Caco-2 (cell line): ENCODE data around the gene CGNL1. TPM values are rescaled to one million over a fixed set of nuclear protein-coding genes. Genes with fewer than 3 reads are reported as not detected.

Experiments used
- BruUV-seq: library from RNA; stranded (reverse); fragments of 400-500 nt; replicated peaks from 2 replicates; lab custom pipeline; 2021; lab: Mats Ljungman, UMichigan
- CTCF ChIA-PET: fragments of 300-600 bp; sonication (Branson Sonifier 250); formaldehyde crosslinking; loops from one replicate; lab custom pipeline; 2022; ENCODE audit warnings: antibody characterized with exemption; lab: Charles Lee
- POLR2A ChIA-PET: fragments of 300-600 bp; sonication (Branson Sonifier 250); formaldehyde crosslinking; loops from one replicate; lab custom pipeline; 2022; ENCODE audit warnings: antibody characterized with exemption; lab: Charles Lee
- DNase-seq, 2 experiments: peaks; one replicate each; pipeline versions ENCODE4 v3.0.0 to v3.0.0-alpha.2; 2020 to 2022
- H3K27me3 ChIP-seq: replicated peaks from 2 replicates; pipeline ENCODE4 v1.6.0; 2011; ENCODE audit warnings: low read length; ENCODE audit not compliant: control insufficient read depth, insufficient read depth
- H3K36me3 ChIP-seq: 2 replicates; pipeline ENCODE4 v1.5.1; 2011; ENCODE audit warnings: low read length; ENCODE audit not compliant: control insufficient read depth, insufficient read depth
- H3K4me1 ChIP-seq: fragments of 250-450 bp; sonication (Bioruptor Pico); 2 replicates; pipeline ENCODE4 v1.5.1; 2020; ENCODE audit warnings: mild to moderate bottlenecking
- H3K4me3 ChIP-seq: 2 replicates; pipeline ENCODE4 v1.5.1; 2011; ENCODE audit warnings: low read depth, mild to moderate bottlenecking, control low read depth, low read length
- H3K9me3 ChIP-seq: fragments of 250-450 bp; sonication (Bioruptor Pico); 2 replicates; pipeline ENCODE4 v1.5.1; 2020; ENCODE audit warnings: mild to moderate bottlenecking, moderate library complexity
- H3K27ac Mint-ChIP-seq: one replicate; pipeline ENCODE4 v1.8.0; 2022; ENCODE audit warnings: mixed read lengths; ENCODE audit not compliant: unreplicated experiment
- H3K27me3 Mint-ChIP-seq: one replicate; pipeline ENCODE4 v1.8.0; 2022; ENCODE audit warnings: mixed read lengths; ENCODE audit not compliant: insufficient read depth, unreplicated experiment
- H3K36me3 Mint-ChIP-seq: one replicate; pipeline ENCODE4 v1.8.0; 2022; ENCODE audit warnings: mild to moderate bottlenecking, mixed read lengths; ENCODE audit not compliant: insufficient read depth, unreplicated experiment
- H3K4me1 Mint-ChIP-seq: one replicate; pipeline ENCODE4 v1.8.0; 2022; ENCODE audit warnings: low read depth, mixed read lengths; ENCODE audit not compliant: unreplicated experiment
- H3K4me3 Mint-ChIP-seq: one replicate; pipeline ENCODE4 v1.8.0; 2022; ENCODE audit warnings: mild to moderate bottlenecking, moderate library complexity, mixed read lengths; ENCODE audit not compliant: unreplicated experiment
- H3K9me3 Mint-ChIP-seq: one replicate; pipeline ENCODE4 v1.8.0; 2022; ENCODE audit warnings: mixed read lengths; ENCODE audit not compliant: unreplicated experiment
- CTCF ChIP-seq, 2 experiments: fragments of 200-600 bp in 1 of 2; IDR thresholded peaks; 1 replicate in 1 of 2; 2 replicates in 1 of 2; pipeline versions ENCODE4 v1.5.1 to v1.8.0; 2011 to 2022; ENCODE audit warnings: antibody characterized with exemption in 1 of 2, control low read depth in 1 of 2, inconsistent platforms in 1 of 2, low read depth in 1 of 2, low read length in 1 of 2, mild to moderate bottlenecking in 1 of 2, moderate library complexity in 1 of 2; ENCODE audit not compliant: insufficient read depth in 1 of 2, severe bottlenecking in 1 of 2, unreplicated experiment in 1 of 2
- intact Hi-C: fragments of 100-400 bp; cut with micrococcal nuclease; formaldehyde crosslinking; loops from one replicate; pipeline ENCODE4 v1.10.0; 2022; ENCODE audit not compliant: unreplicated experiment
- total RNA-seq: library from RNA; stranded (reverse); gene quantifications from 2 replicates; pipeline ENCODE4 v1.2.3, GENCODE V29; 2022

Gene CGNL1
- total RNA-seq, 1 experiment from 2014 or later = 8.3 TPM

DNA sequence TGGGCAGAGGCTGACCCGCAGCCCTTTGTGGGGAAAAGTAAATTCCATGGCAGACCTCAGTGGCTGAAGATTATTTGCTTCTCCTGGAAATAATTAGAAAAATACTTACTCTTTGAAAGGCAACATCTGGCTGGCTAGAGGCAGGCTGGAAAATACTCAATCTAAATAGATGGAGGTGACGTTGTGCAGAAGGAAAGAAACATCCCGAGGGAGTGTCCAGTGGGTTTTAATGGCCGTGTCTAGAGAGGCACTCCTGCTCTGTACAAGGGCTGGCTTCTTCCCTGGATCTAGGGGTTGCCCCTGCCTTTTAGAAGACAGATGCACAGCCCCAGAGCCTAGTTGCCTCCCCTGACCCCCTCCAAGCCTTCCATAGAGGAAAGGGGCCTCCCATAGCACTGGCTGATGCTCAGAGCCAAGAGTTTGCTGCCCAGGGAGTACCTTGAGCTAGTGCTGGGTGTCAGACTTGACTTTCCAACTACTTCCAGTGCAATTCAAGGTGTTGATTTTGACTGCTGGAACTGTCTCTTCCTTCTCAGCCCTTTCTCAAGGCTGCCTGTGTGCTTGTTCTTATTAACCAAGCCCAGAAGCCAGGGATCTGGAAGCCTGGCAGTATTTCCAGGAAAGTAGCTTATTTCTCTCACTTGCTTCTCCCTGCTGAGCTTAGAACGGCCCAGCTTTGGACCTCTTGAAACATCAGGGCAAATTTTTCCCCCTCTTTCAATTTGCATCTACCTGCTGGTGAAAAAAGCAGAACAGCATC, 27.4 kb downstream of the CGNL1 start:
- ChIA-PET CTCF (no interaction called here), POLR2A (no interaction called here)
- no peaks in the 10 kb centered on the region for H3K27me3 ChIP-seq
- Mint-ChIP-seq H3K4me3 (no peak overlapping the region), H3K4me1 (no peaks in the 10 kb centered on the region), H3K36me3 (no peaks in the 10 kb centered on the region), H3K27ac (no peak overlapping the region), H3K9me3 (no peaks in the 10 kb centered on the region), H3K27me3 (no peaks in the 10 kb centered on the region)
- DNase-seq = no peak
- no peaks in the 10 kb centered on the region for H3K9me3 ChIP-seq
- no peak for TF ChIP-seq CTCF (IDR thresholded peaks at IDR 0.05; ENCODE audit: insufficient read depth in 1 of 2, low read depth in 1 of 2, low read length in 1 of 2, severe bottlenecking in 1 of 2, unreplicated experiment in 1 of 2)
- no TSS peak for BruUV-seq
- H3K4me1 ChIP-seq = 0 out of 2 replicates have a peak, but pooled peaks cover 3% of the 10 kb centered on the region
- no peak overlapping the region for H3K4me3 ChIP-seq
- intact Hi-C loops = no loop called here
- H3K36me3 ChIP-seq = no peaks in the 10 kb centered on the region

DNA sequence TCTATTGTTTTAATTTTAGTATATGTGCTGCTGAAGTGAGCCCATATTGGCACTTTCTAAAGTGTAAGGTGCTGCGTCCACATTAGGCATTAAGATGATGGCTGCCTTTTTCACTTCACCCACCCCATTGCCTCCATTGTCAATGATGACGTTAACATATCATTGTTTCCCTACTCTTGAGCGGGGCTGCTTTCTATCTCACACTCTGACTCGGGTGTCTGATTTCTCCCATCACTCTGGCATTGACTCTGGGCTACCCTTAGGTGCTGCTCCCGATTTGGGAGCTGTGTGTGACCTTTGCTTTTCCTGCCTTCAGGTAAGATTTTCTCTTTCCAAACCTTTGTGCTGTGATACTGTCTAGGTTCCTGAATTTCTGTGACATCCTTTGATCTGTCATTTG, 28.8 kb downstream of the CGNL1 start:
- no peaks in the 10 kb centered on the region for H3K9me3 ChIP-seq
- DNase-seq = no peak
- no peaks in the 10 kb centered on the region for H3K4me1 Mint-ChIP-seq
- no peaks in the 10 kb centered on the region for H3K27me3 Mint-ChIP-seq
- no peak for TF ChIP-seq CTCF (IDR thresholded peaks at IDR 0.05; ENCODE audit: insufficient read depth in 1 of 2, low read depth in 1 of 2, low read length in 1 of 2, severe bottlenecking in 1 of 2, unreplicated experiment in 1 of 2)
- no peaks in the 10 kb centered on the region for H3K9me3 Mint-ChIP-seq
- H3K4me3 ChIP-seq = no peak overlapping the region
- no peaks in the 10 kb centered on the region for H3K27me3 ChIP-seq
- no peaks in the 10 kb centered on the region for H3K36me3 ChIP-seq
- intact Hi-C loops = no loop called here
- CTCF ChIA-PET = no interaction called here
- H3K4me3 Mint-ChIP-seq = no peak overlapping the region
- POLR2A ChIA-PET = no interaction called here
- no peaks in the 10 kb centered on the region for H3K36me3 Mint-ChIP-seq
- no TSS peak for BruUV-seq
- H3K27ac Mint-ChIP-seq = no peak overlapping the region
- 0 out of 2 replicates have a peak, but pooled peaks cover 3% of the 10 kb centered on the region for H3K4me1 ChIP-seq

GRCh38 chr15:57406062-57406772, 29.9 kb downstream of the CGNL1 start:
- no peaks in the 10 kb centered on the region for H3K9me3 ChIP-seq
- H3K4me1 Mint-ChIP-seq = no peaks in the 10 kb centered on the region
- H3K27me3 ChIP-seq = no peaks in the 10 kb centered on the region
- no peaks in the 10 kb centered on the region for H3K9me3 Mint-ChIP-seq
- CTCF ChIA-PET = no interaction called here
- TF ChIP-seq CTCF (IDR thresholded peaks at IDR 0.05; ENCODE audit: insufficient read depth in 1 of 2, low read depth in 1 of 2, low read length in 1 of 2, severe bottlenecking in 1 of 2, unreplicated experiment in 1 of 2) = no peak
- no peaks in the 10 kb centered on the region for H3K36me3 Mint-ChIP-seq
- DNase-seq = no peak
- no peaks in the 10 kb centered on the region for H3K36me3 ChIP-seq
- no peak overlapping the region for H3K4me3 Mint-ChIP-seq
- POLR2A ChIA-PET = no interaction called here
- no peak overlapping the region for H3K27ac Mint-ChIP-seq
- no peak overlapping the region for H3K4me3 ChIP-seq
- no TSS peak for BruUV-seq
- peaks cover 3% of the 10 kb centered on the region; the same call in 1 of the 2 replicates for H3K4me1 ChIP-seq
- intact Hi-C loops = no loop called here
- no peaks in the 10 kb centered on the region for H3K27me3 Mint-ChIP-seq
